HCT116 (cell line): ENCODE data around the gene AQP7. TPM values are rescaled to one million over a fixed set of nuclear protein-coding genes. Genes with fewer than 3 reads are reported as not detected.

Experiments used
- ATAC-seq: fragments of 200-7000 bp; cut with Tn5 transposase; 2 replicates; pipeline ENCODE4 v1.9.1; 2020; ENCODE audit warnings: mild to moderate bottlenecking, moderate library complexity
- BruUV-seq: library from RNA; stranded (reverse); fragments of 400-500 nt; replicated peaks from 2 replicates; lab custom pipeline; 2021; lab: Mats Ljungman, UMichigan
- CTCF ChIA-PET: fragments of 300-600 bp; sonication (Branson Sonifier 250); formaldehyde crosslinking; loops from one replicate; lab custom pipeline; 2021; ENCODE audit warnings: antibody characterized with exemption; lab: Charles Lee
- POLR2A ChIA-PET: fragments of 300-600, 350-600 bp; sonication (Branson Sonifier 250); formaldehyde crosslinking; loops from one replicate; lab custom pipeline; 2021; ENCODE audit warnings: antibody characterized with exemption; lab: Charles Lee
- RAD21 ChIA-PET, 2 experiments: fragments of 300-600 bp; sonication (Branson Sonifier 250); formaldehyde crosslinking; loops; one replicate each; lab custom pipeline; 2023; ENCODE audit warnings: low total read pairs in 2 of 2; ENCODE audit not compliant: uncharacterized antibody in 2 of 2, unreplicated experiment in 2 of 2, low non-redundant PET in 1 of 2; lab: Charles Lee
- DNase-seq: peaks from one replicate; pipeline ENCODE4 v3.0.0-alpha.2; 2010; ENCODE audit warnings: low read depth, low spot score
- H2AFZ ChIP-seq: fragments of 200-600 bp; shearing (Covaris generic), sonication (generic); 2 replicates; pipeline ENCODE4 v1.6.1; 2017; ENCODE audit warnings: low read depth, mixed run types, mixed read lengths, antibody characterized with exemption, low read length; ENCODE audit not compliant: poor library complexity, severe bottlenecking
- H3K27ac ChIP-seq: 2 replicates; pipeline ENCODE4 v1.5.1; 2012; ENCODE audit warnings: low read depth, low read length
- H3K27me3 ChIP-seq: fragments of 200-600 bp; sonication (generic); 2 replicates; pipeline ENCODE4 v1.6.1; 2016; ENCODE audit warnings: mixed run types, low read length, mixed read lengths; ENCODE audit not compliant: insufficient read depth
- H3K36me3 ChIP-seq, 2 experiments: fragments of 200-500 bp in 1 of 2; fragments of 200-600 bp in 1 of 2; sonication (Bioruptor generic) in 1 of 2; sonication (generic) in 1 of 2; 2 replicates each; pipeline versions ENCODE4 v1.5.1 to v1.6.1; 2014 to 2016; ENCODE audit warnings: low read length in 2 of 2, inconsistent platforms in 1 of 2, mixed read lengths in 1 of 2, mixed run types in 1 of 2; ENCODE audit not compliant: insufficient read depth in 2 of 2, control insufficient read depth in 1 of 2
- H3K4me1 ChIP-seq, 2 experiments: fragments of 200-600 bp in 1 of 2; sonication (generic) in 1 of 2; 2 replicates each; pipeline versions ENCODE4 v1.5.1 to v1.6.1; 2012 to 2017; ENCODE audit warnings: low read length in 2 of 2, inconsistent platforms in 1 of 2, mild to moderate bottlenecking in 1 of 2, mixed read lengths in 1 of 2, mixed run types in 1 of 2, moderate library complexity in 1 of 2; ENCODE audit not compliant: insufficient read depth in 2 of 2, control insufficient read depth in 1 of 2
- H3K4me2 ChIP-seq: fragments of 200-600 bp; sonication (generic); 2 replicates; pipeline ENCODE4 v1.6.1; 2017; ENCODE audit warnings: mixed run types, low read length, mixed read lengths
- H3K4me3 ChIP-seq, 2 experiments: fragments of 200-600 bp in 1 of 2; sonication (generic) in 1 of 2; replicated peaks in 1 of 2; 2 replicates each; pipeline ENCODE4 v1.5.1; 2011 to 2016; ENCODE audit warnings: low read length in 2 of 2, control low read depth in 1 of 2, low read depth in 1 of 2, mild to moderate bottlenecking in 1 of 2, mixed read lengths in 1 of 2, mixed run types in 1 of 2
- H3K79me2 ChIP-seq: fragments of 200-600 bp; sonication (generic); 2 replicates; pipeline ENCODE4 v1.6.1; 2017; ENCODE audit warnings: mild to moderate bottlenecking, mixed run types, low read length, moderate library complexity, mixed read lengths; ENCODE audit not compliant: insufficient read depth
- H3K9ac ChIP-seq: fragments of 200-600 bp; sonication (generic); 2 replicates; pipeline ENCODE4 v1.6.1; 2016; ENCODE audit warnings: low read length, mixed read lengths
- H3K9me2 ChIP-seq: fragments of 200-600 bp; sonication (generic), shearing (Covaris generic); 2 replicates; pipeline ENCODE4 v1.6.1; 2017; ENCODE audit warnings: mixed run types, mild to moderate bottlenecking, moderate library complexity; ENCODE audit not compliant: insufficient read depth
- H3K9me3 ChIP-seq, 2 experiments: fragments of 200-500 bp in 1 of 2; fragments of 200-600 bp in 1 of 2; sonication (Bioruptor generic) in 1 of 2; sonication (generic) in 1 of 2; 2 replicates each; pipeline ENCODE4 v1.6.1; 2014 to 2017; ENCODE audit warnings: low read length in 2 of 2, mixed read lengths in 2 of 2, inconsistent platforms in 1 of 2, low read depth in 1 of 2, mild to moderate bottlenecking in 1 of 2, mixed run types in 1 of 2, moderate library complexity in 1 of 2; ENCODE audit not compliant: control insufficient read depth in 1 of 2, insufficient read depth in 1 of 2
- H4K20me1 ChIP-seq: fragments of 200-600 bp; sonication (generic), shearing (Covaris generic); 2 replicates; pipeline ENCODE4 v1.6.1; 2017; ENCODE audit warnings: mixed run types, mild to moderate bottlenecking, moderate library complexity; ENCODE audit not compliant: insufficient read depth
- CEBPB ChIP-seq: IDR thresholded peaks from 2 replicates; pipeline ENCODE4 v1.6.1; 2012; ENCODE audit warnings: low read depth
- EGR1 ChIP-seq: IDR thresholded peaks from 2 replicates; pipeline ENCODE4 v1.6.1; 2012; ENCODE audit warnings: low read depth
- ELF1 ChIP-seq: IDR thresholded peaks from 2 replicates; pipeline ENCODE4 v1.6.1; 2012; ENCODE audit warnings: low read depth, borderline replicate concordance
- EZH2 ChIP-seq: fragments of 200-600 bp; sonication (generic); IDR thresholded peaks from 2 replicates; pipeline ENCODE4 v1.6.1; 2017; ENCODE audit warnings: antibody characterized with exemption, mixed run types
- EZH2phosphoT487 ChIP-seq: fragments of 200-600 bp; IDR thresholded peaks from 2 replicates; pipeline ENCODE4 v1.6.1; 2018; ENCODE audit warnings: antibody characterized with exemption, borderline replicate concordance
- FOSL1 ChIP-seq: IDR thresholded peaks from 2 replicates; pipeline ENCODE4 v1.6.1; 2012; ENCODE audit warnings: low read depth
- POLR2A ChIP-seq: IDR thresholded peaks from 2 replicates; pipeline ENCODE4 v1.7.0; 2011; ENCODE audit warnings: borderline replicate concordance; ENCODE audit not compliant: insufficient read depth, insufficient read length; ENCODE audit errors: extremely low read depth
- POLR2AphosphoS5 ChIP-seq: IDR thresholded peaks from 2 replicates; pipeline ENCODE4 v1.6.1; 2011; ENCODE audit warnings: mild to moderate bottlenecking, low read depth, low read length, moderate library complexity
- RAD21 ChIP-seq: IDR thresholded peaks from 2 replicates; pipeline ENCODE4 v1.6.1; 2012; ENCODE audit warnings: low read depth, mild to moderate bottlenecking
- SIN3A ChIP-seq: IDR thresholded peaks from 2 replicates; pipeline ENCODE4 v1.6.1; 2012; ENCODE audit warnings: low read depth
- SP1 ChIP-seq: IDR thresholded peaks from 2 replicates; pipeline ENCODE4 v1.6.1; 2012; ENCODE audit warnings: low read depth
- SRF ChIP-seq: IDR thresholded peaks from 2 replicates; pipeline ENCODE4 v1.6.1; 2012; ENCODE audit warnings: low read depth
- TCF7L2 ChIP-seq: IDR thresholded peaks from 2 replicates; pipeline ENCODE4 v1.7.0; 2011; ENCODE audit warnings: borderline replicate concordance, inconsistent platforms; ENCODE audit not compliant: insufficient read depth, insufficient read length; ENCODE audit errors: extremely low read depth
- YY1 ChIP-seq: IDR thresholded peaks from 2 replicates; pipeline ENCODE4 v1.6.1; 2011; ENCODE audit warnings: low read length, low read depth, moderate library complexity, mild to moderate bottlenecking; ENCODE audit not compliant: insufficient replicate concordance; ENCODE audit errors: extremely low read depth
- ZFX ChIP-seq: fragments of 450-650 bp; IDR thresholded peaks from 2 replicates; pipeline ENCODE4 v1.6.1; 2017
- ZNF274 ChIP-seq: fragments of 200-500 bp; sonication (Bioruptor generic); IDR thresholded peaks from 2 replicates; pipeline ENCODE4 v1.6.1; 2014; ENCODE audit warnings: mild to moderate bottlenecking, low read depth, low read length, inconsistent platforms
- intact Hi-C: fragments of 100-400 bp; cut with micrococcal nuclease; formaldehyde crosslinking; loops from 2 replicates; pipeline ENCODE4 v1.10.0; 2022
- total RNA-seq: library from RNA; stranded (reverse); gene quantifications from one replicate; pipeline ENCODE4 v1.2.1, GENCODE V29; 2021; ENCODE audit not compliant: unreplicated experiment
- TF ChIP-seq, protein P1 (sequence below): IDR thresholded peaks from 2 replicates; pipeline ENCODE4 v1.6.1; 2012
- TF ChIP-seq, protein P2 (sequence below), 3 experiments: fragments of 200-600 bp in 1 of 3; sonication (generic) in 1 of 3; IDR thresholded peaks in 2 of 3; conservative IDR thresholded peaks in 1 of 3; 2 replicates each; pipeline ENCODE4 v1.5.1; 2012 to 2017; ENCODE audit warnings: low read depth in 2 of 3, low read length in 2 of 3, antibody characterized with exemption in 1 of 3, borderline replicate concordance in 1 of 3, control low read depth in 1 of 3, mild to moderate bottlenecking in 1 of 3, mixed read lengths in 1 of 3, mixed run types in 1 of 3, moderate library complexity in 1 of 3; ENCODE audit not compliant: insufficient read depth in 1 of 3
- TF ChIP-seq, protein P3 (sequence below): IDR thresholded peaks from 2 replicates; pipeline ENCODE4 v1.6.1; 2011; ENCODE audit warnings: mild to moderate bottlenecking, low read length, moderate library complexity; ENCODE audit not compliant: insufficient replicate concordance; ENCODE audit errors: extremely low read depth
- TF ChIP-seq, protein P4 (sequence below): IDR thresholded peaks from 2 replicates; pipeline ENCODE4 v1.6.1; 2012; ENCODE audit warnings: low read depth

AQP7 gene
- total RNA-seq, 1 experiment from 2014 or later = 0.96 TPM

DNA sequence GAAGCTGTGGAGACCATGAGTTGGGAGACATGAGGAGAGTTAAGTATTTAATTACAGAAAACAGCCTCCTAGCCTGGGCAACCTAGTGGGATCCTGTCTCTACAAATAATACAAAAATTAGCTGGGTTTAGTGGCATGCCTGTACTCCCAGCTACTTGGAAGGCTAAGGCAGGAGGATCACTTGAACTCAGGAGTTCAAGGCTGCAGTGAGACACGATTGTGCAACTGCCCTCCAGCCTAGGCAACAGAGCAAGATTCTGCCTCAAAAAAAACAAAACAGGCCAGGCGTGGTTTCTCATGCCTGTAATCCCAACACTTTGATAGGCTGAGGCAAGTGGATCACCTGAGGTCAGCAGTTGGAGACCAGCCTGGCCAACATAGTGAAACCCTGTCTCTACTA lies 52.6 kb downstream of the AQP7 start:
- H3K36me3 ChIP-seq = peaks cover 20 to 27% of the 10 kb centered on the region in 2 experiments
- intact Hi-C loops = loop anchor here (5.0 to 10.0 kb wide), 2 partner anchors 37 to 65 kb away; no protein-coding TSS in a partner anchor
- H3K9me2 ChIP-seq = no peaks in the 10 kb centered on the region
- POLR2A ChIA-PET = no interaction called here
- TF ChIP-seq SIN3A (no peak), ZNF274 (no peak), YY1 (no peak), SP1 (no peak), TCF7L2 (no peak), SRF (no peak), ELF1 (no peak), CEBPB (no peak), EZH2phosphoT487 (no peak), POLR2AphosphoS5 (no peak), FOSL1 (no peak), EZH2 (no peak), EGR1 (no peak), RAD21 (no peak), POLR2A (no peak), ZFX (no peak)
- TF ChIP-seq, protein P1, sequence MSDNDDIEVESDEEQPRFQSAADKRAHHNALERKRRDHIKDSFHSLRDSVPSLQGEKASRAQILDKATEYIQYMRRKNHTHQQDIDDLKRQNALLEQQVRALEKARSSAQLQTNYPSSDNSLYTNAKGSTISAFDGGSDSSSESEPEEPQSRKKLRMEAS = no peak
- TF ChIP-seq, protein P2, sequence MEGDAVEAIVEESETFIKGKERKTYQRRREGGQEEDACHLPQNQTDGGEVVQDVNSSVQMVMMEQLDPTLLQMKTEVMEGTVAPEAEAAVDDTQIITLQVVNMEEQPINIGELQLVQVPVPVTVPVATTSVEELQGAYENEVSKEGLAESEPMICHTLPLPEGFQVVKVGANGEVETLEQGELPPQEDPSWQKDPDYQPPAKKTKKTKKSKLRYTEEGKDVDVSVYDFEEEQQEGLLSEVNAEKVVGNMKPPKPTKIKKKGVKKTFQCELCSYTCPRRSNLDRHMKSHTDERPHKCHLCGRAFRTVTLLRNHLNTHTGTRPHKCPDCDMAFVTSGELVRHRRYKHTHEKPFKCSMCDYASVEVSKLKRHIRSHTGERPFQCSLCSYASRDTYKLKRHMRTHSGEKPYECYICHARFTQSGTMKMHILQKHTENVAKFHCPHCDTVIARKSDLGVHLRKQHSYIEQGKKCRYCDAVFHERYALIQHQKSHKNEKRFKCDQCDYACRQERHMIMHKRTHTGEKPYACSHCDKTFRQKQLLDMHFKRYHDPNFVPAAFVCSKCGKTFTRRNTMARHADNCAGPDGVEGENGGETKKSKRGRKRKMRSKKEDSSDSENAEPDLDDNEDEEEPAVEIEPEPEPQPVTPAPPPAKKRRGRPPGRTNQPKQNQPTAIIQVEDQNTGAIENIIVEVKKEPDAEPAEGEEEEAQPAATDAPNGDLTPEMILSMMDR (IDR thresholded peaks at IDR 0.05 in 2 of 3, conservative IDR thresholded peaks at IDR 0.05 in 1 of 3; ENCODE audit: borderline replicate concordance in 1 of 3, insufficient read depth in 1 of 3, low read depth in 2 of 3, low read length in 2 of 3) = no peak
- TF ChIP-seq, protein P3, sequence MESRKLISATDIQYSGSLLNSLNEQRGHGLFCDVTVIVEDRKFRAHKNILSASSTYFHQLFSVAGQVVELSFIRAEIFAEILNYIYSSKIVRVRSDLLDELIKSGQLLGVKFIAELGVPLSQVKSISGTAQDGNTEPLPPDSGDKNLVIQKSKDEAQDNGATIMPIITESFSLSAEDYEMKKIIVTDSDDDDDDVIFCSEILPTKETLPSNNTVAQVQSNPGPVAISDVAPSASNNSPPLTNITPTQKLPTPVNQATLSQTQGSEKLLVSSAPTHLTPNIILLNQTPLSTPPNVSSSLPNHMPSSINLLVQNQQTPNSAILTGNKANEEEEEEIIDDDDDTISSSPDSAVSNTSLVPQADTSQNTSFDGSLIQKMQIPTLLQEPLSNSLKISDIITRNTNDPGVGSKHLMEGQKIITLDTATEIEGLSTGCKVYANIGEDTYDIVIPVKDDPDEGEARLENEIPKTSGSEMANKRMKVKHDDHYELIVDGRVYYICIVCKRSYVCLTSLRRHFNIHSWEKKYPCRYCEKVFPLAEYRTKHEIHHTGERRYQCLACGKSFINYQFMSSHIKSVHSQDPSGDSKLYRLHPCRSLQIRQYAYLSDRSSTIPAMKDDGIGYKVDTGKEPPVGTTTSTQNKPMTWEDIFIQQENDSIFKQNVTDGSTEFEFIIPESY = no peak
- TF ChIP-seq, protein P4, sequence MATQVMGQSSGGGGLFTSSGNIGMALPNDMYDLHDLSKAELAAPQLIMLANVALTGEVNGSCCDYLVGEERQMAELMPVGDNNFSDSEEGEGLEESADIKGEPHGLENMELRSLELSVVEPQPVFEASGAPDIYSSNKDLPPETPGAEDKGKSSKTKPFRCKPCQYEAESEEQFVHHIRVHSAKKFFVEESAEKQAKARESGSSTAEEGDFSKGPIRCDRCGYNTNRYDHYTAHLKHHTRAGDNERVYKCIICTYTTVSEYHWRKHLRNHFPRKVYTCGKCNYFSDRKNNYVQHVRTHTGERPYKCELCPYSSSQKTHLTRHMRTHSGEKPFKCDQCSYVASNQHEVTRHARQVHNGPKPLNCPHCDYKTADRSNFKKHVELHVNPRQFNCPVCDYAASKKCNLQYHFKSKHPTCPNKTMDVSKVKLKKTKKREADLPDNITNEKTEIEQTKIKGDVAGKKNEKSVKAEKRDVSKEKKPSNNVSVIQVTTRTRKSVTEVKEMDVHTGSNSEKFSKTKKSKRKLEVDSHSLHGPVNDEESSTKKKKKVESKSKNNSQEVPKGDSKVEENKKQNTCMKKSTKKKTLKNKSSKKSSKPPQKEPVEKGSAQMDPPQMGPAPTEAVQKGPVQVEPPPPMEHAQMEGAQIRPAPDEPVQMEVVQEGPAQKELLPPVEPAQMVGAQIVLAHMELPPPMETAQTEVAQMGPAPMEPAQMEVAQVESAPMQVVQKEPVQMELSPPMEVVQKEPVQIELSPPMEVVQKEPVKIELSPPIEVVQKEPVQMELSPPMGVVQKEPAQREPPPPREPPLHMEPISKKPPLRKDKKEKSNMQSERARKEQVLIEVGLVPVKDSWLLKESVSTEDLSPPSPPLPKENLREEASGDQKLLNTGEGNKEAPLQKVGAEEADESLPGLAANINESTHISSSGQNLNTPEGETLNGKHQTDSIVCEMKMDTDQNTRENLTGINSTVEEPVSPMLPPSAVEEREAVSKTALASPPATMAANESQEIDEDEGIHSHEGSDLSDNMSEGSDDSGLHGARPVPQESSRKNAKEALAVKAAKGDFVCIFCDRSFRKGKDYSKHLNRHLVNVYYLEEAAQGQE = no peak
- TF ChIP-seq, all 23 proteins: peak for 0
- Histone ChIP-seq H3K27ac (no peak overlapping the region), H2AFZ (no peak overlapping the region), H3K4me2 (no peak overlapping the region), H4K20me1 (no peaks in the 10 kb centered on the region), H3K4me3 (no peak overlapping the region), H3K9ac (no peak overlapping the region), H3K27me3 (no peaks in the 10 kb centered on the region), H3K4me1 (no peaks in the 10 kb centered on the region), H3K79me2 (no peaks in the 10 kb centered on the region), H3K9me3 (no peaks in the 10 kb centered on the region)
- ChIA-PET RAD21 (no interaction called here), CTCF (interaction anchor here (1.0 kb wide), 1 partner anchor 23 kb away, joined by 3 read pairs; no protein-coding TSS in a partner anchor)
- no peak for DNase-seq
- ATAC-seq = no peak
- BruUV-seq = no TSS peak
